ENCODE measurements around the gene PDSS2. TPM values are rescaled to one million over a fixed set of nuclear protein-coding genes. Genes with fewer than 3 reads are reported as not detected.
"Not testable (repeated sequence)": the region's sequence is repeated elsewhere in the genome, so short reads cannot be mapped to it uniquely, and the experiment has no call there.

Gene PDSS2
- total RNA-seq, 1 donor from 2014 or later = 19.7 TPM

DNA sequence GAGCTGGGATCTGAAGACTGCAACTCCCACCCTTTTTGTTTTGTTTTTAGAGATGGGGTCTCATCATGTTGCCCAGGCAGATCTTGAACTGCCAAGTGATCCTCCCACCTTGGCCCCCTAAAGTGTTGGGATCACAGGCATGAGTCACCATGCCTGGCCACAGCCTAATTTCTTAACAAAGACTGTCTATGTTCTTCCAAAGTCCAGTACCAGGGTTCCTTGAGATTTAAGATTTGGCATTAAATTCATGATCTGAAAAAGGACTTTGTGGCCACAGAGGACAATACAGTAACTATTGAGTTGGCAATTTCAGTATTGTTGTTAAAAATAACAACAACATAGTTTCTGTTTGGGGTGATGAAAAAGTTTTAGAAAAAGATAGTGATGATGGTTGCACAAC lies 315.4 kb downstream of the PDSS2 start:
- H3K27ac ChIP-seq (replicated peaks) = no peak overlapping the region
- no peak overlapping the region for H3K4me3 ChIP-seq
- no peak for DNase-seq
- no peaks in the 10 kb centered on the region for H3K4me1 ChIP-seq
- TF ChIP-seq, protein P1, sequence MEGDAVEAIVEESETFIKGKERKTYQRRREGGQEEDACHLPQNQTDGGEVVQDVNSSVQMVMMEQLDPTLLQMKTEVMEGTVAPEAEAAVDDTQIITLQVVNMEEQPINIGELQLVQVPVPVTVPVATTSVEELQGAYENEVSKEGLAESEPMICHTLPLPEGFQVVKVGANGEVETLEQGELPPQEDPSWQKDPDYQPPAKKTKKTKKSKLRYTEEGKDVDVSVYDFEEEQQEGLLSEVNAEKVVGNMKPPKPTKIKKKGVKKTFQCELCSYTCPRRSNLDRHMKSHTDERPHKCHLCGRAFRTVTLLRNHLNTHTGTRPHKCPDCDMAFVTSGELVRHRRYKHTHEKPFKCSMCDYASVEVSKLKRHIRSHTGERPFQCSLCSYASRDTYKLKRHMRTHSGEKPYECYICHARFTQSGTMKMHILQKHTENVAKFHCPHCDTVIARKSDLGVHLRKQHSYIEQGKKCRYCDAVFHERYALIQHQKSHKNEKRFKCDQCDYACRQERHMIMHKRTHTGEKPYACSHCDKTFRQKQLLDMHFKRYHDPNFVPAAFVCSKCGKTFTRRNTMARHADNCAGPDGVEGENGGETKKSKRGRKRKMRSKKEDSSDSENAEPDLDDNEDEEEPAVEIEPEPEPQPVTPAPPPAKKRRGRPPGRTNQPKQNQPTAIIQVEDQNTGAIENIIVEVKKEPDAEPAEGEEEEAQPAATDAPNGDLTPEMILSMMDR (IDR thresholded peaks at IDR 0.05; ENCODE audit: borderline replicate concordance) = no peak
- H3K27me3 ChIP-seq (ENCODE audit: low read depth) = no peaks in the 10 kb centered on the region
- H3K36me3 ChIP-seq = no peaks in the 10 kb centered on the region
- intact Hi-C loops (cut with micrococcal nuclease) = no loop called here
- H3K9me3 ChIP-seq (replicated peaks) = no peaks in the 10 kb centered on the region

GRCh38 chr6:107140581-107140980 lies 318.8 kb downstream of the PDSS2 start:
- Histone ChIP-seq H3K4me3 (no peak overlapping the region), H3K4me1 (no peaks in the 10 kb centered on the region), H3K27me3 (ENCODE audit: low read depth) (no peaks in the 10 kb centered on the region), H3K27ac (replicated peaks) (no peak overlapping the region), H3K36me3 (no peaks in the 10 kb centered on the region), H3K9me3 (replicated peaks) (no peaks in the 10 kb centered on the region)
- TF ChIP-seq, protein P1 (IDR thresholded peaks at IDR 0.05; ENCODE audit: borderline replicate concordance) = no peak
- no peak for DNase-seq
- intact Hi-C loops (cut with micrococcal nuclease) = no loop called here

DNA sequence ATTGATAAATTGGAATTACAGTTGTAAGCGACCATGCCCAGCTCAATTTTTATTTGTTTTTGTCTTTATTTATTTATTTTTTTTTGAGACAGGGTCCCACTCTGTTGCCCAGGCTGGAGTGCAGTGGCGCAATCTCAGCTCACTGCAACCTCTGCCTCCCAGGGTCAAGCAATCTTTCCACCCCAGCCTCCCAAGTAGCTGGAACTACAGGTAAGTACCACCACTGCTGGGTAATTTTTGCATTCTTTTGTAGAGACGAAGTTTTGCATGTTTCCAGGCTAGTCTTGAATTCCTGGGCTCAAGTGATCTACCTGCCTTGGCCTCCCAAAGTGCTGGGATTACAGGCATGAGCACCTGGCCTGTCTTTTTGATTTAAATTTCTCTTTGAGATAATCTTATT lies 323.0 kb downstream of the PDSS2 start:
- H3K36me3 ChIP-seq; H3K27ac ChIP-seq (replicated peaks); intact Hi-C loops (cut with micrococcal nuclease); H3K27me3 ChIP-seq (ENCODE audit: low read depth); H3K4me3 ChIP-seq; H3K4me1 ChIP-seq; DNase-seq; H3K9me3 ChIP-seq (replicated peaks): not testable (repeated sequence)

GRCh38 chr6:107135048-107135680 lies 324.2 kb downstream of the PDSS2 start:
- H3K9me3 ChIP-seq (replicated peaks); H3K36me3 ChIP-seq; H3K4me1 ChIP-seq; H3K27ac ChIP-seq (replicated peaks); H3K4me3 ChIP-seq; intact Hi-C loops (cut with micrococcal nuclease); DNase-seq; H3K27me3 ChIP-seq (ENCODE audit: low read depth): not testable (repeated sequence)

GRCh38 chr6:107132330-107132954 lies 326.9 kb downstream of the PDSS2 start:
- no peak overlapping the region for H3K4me3 ChIP-seq
- no peak overlapping the region for H3K27ac ChIP-seq (replicated peaks)
- no peaks in the 10 kb centered on the region for H3K36me3 ChIP-seq
- intact Hi-C loops (cut with micrococcal nuclease) = no loop called here
- H3K9me3 ChIP-seq (replicated peaks) = no peaks in the 10 kb centered on the region
- TF ChIP-seq, protein P1 (IDR thresholded peaks at IDR 0.05; ENCODE audit: borderline replicate concordance) = peak; percentile 57
- H3K4me1 ChIP-seq = peaks cover 8% of the 10 kb centered on the region
- DNase-seq = no peak
- no peaks in the 10 kb centered on the region for H3K27me3 ChIP-seq (ENCODE audit: low read depth)

GRCh38 chr6:107129370-107129925 lies 329.9 kb downstream of the PDSS2 start:
- Histone ChIP-seq H3K27me3 (ENCODE audit: low read depth) (no peaks in the 10 kb centered on the region), H3K4me1 (peaks cover 8% of the 10 kb centered on the region), H3K4me3 (no peak overlapping the region), H3K9me3 (replicated peaks) (no peaks in the 10 kb centered on the region), H3K27ac (replicated peaks) (no peak overlapping the region), H3K36me3 (no peaks in the 10 kb centered on the region)
- intact Hi-C loops (cut with micrococcal nuclease) = no loop called here
- no peak for DNase-seq
- TF ChIP-seq, protein P1 (IDR thresholded peaks at IDR 0.05; ENCODE audit: borderline replicate concordance) = no peak
